Esophagus squamous epithelium (tissue), 4 donors: ENCODE results near the gene SPATA13.

ENCODE experiments used
- CTCF ChIP-seq, 6 experiments: fragments of 450-650 bp in 4 of 6; fragments of 200-600 bp in 2 of 6; sonication (generic) in 2 of 6; IDR thresholded peaks; one replicate each; pipeline ENCODE4 v1.5.1; 2016 to 2019; ENCODE audit warnings: antibody characterized with exemption in 6 of 6, mild to moderate bottlenecking in 4 of 6, moderate library complexity in 4 of 6
- POLR2A ChIP-seq, 4 donors: fragments of 450-650 bp; IDR thresholded peaks; one replicate each; pipeline ENCODE4 v1.6.1; 2017; ENCODE audit warnings: antibody characterized with exemption in 4 of 4, mild to moderate bottlenecking in 4 of 4, moderate library complexity in 3 of 4

- TF ChIP-seq CTCF (IDR thresholded peaks at IDR 0.05): no peak
- TF ChIP-seq POLR2A (IDR thresholded peaks at IDR 0.05): no peak
Observed at GRCh38 chr13:24284889-24285565, 124.5 kb downstream of the SPATA13 start.
